Nasal cavity respiratory epithelium epithelial cell of viscerocranial mucosa (primary cell): ENCODE measurements around the gene LARP4B. TPM values are rescaled to one million over a fixed set of nuclear protein-coding genes. Genes with fewer than 3 reads are reported as not detected.

Experiments
- total RNA-seq: library from RNA; depleted of rRNA; stranded (reverse); fragments of >200 nt; gene quantifications from 2 replicates; pipeline ENCODE4 v1.2.3, GENCODE V29; 2014

The LARP4B gene
- total RNA-seq: 39.6 and 61.6 TPM in 2 replicates

DNA sequence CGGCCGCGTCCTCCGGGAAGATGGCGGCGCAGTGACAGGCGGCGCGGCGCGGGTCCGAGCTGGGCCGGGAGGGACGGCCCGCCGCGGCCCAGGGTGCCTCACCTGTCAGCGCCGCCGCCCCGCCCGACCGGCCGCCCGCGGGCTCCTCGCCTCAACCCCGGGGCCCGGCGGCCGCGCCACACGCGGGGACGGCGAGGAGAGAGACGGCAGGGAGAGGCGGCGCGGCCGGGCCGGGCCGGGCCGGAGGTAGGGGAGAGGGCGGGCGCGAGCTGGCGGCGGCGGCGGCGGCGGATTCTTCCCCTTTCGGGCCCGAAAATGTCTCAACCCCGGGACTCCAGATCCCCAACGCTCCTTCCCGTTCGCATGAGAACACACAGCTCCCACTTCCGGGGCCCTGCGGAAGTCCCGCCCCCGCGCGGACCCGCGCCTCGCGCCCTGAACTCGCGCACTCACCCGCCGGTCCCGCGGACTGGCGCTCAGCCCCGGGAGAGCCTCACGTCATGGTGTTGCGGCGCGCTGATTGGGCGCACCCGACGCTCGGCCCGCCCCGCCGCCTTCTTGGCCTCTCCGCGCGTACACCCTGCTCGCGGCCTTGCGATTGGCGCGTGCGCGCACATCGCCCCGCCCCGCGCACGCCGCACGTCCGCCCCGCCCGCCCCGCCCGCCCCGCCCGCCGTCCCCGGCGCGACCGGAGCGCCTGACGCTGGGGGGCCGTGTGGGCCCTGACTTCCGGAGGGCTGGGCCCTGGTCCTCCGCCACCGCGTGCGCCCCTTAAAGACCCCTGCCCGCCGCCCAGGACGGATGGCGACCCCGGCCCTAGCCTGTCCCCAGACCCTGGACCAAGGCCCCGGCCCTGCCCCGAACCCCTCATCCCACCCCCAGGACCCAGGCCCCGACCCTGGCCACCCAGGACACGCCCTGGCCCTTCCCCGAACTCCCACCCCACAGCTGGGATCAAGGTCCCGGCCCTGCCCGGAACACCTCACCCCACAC lies at the start of gene LARP4B:
TSS of gene LARP4B (minus strand) at position 380 of the 993 bp plus-strand sequence. CDS start 45,984 bp downstream, outside the sequence.

Other genes with a start within 250 kb of the LARP4B start
- gene DIP2C, start 242.0 kb downstream of the LARP4B start, total RNA-seq: 0.68 and 4.8 TPM in 2 replicates
- 61.9 and 77.7 TPM in 2 replicates for gene GTPBP4, start 56.7 kb upstream of the LARP4B start, total RNA-seq
- not detected in 2 replicates for gene IDI2, start 94.2 kb upstream of the LARP4B start, total RNA-seq
- gene IDI1, start 117.4 kb upstream of the LARP4B start, total RNA-seq: 76.2 and 89.5 TPM in 2 replicates
- 13.0 and 20.2 TPM in 2 replicates for gene WDR37, start 124.7 kb upstream of the LARP4B start, total RNA-seq